H9 (cell line): ENCODE measurements around the gene HBS1L. TPM values are rescaled to one million over a fixed set of nuclear protein-coding genes. Genes with fewer than 3 reads are reported as not detected.

Source experiments
- DNase-seq: peaks from one replicate; pipeline ENCODE4 v3.0.0-alpha.2; 2017
- H2AFZ ChIP-seq: one replicate; pipeline ENCODE4 v1.6.1; 2013; ENCODE audit warnings: mild to moderate bottlenecking, low read length, control low read depth, moderate library complexity
- H2AK5ac ChIP-seq: 2 replicates; pipeline ENCODE4 v1.6.1; 2013; ENCODE audit warnings: low read length, control low read depth, mixed read lengths; ENCODE audit not compliant: insufficient read length
- H2BK120ac ChIP-seq: one replicate; pipeline ENCODE4 v1.6.1; 2013; ENCODE audit warnings: low read depth, mild to moderate bottlenecking, low read length, control low read depth, inconsistent platforms; ENCODE audit not compliant: poor library complexity, severe bottlenecking
- H2BK12ac ChIP-seq: 2 replicates; pipeline ENCODE4 v1.6.1; 2013; ENCODE audit warnings: low read length, control low read depth, mixed read lengths, low read depth; ENCODE audit not compliant: insufficient read length
- H2BK15ac ChIP-seq: 2 replicates; pipeline ENCODE4 v1.6.1; 2013; ENCODE audit warnings: low read depth, low read length, control low read depth
- H2BK20ac ChIP-seq: one replicate; pipeline ENCODE4 v1.6.1; 2013; ENCODE audit warnings: low read depth, mild to moderate bottlenecking, low read length, control low read depth, inconsistent platforms; ENCODE audit not compliant: poor library complexity, severe bottlenecking
- H2BK5ac ChIP-seq: 2 replicates; pipeline ENCODE4 v1.6.1; 2013; ENCODE audit warnings: low read length, control low read depth, mixed read lengths; ENCODE audit not compliant: insufficient read length
- H3K14ac ChIP-seq: 2 replicates; pipeline ENCODE4 v1.6.1; 2013; ENCODE audit warnings: low read length, control low read depth; ENCODE audit not compliant: insufficient read depth
- H3K18ac ChIP-seq: 2 replicates; pipeline ENCODE4 v1.6.1; 2013; ENCODE audit warnings: low read depth, mild to moderate bottlenecking, mixed read lengths, low read length, control low read depth; ENCODE audit not compliant: insufficient read length
- H3K23ac ChIP-seq: 2 replicates; pipeline ENCODE4 v1.6.1; 2013; ENCODE audit warnings: low read length, control low read depth, mixed read lengths, low read depth; ENCODE audit not compliant: insufficient read length
- H3K23me2 ChIP-seq: 2 replicates; pipeline ENCODE4 v1.6.1; 2013; ENCODE audit warnings: low read depth, mild to moderate bottlenecking, mixed read lengths, low read length, control low read depth; ENCODE audit not compliant: insufficient read length, poor library complexity, severe bottlenecking
- H3K27ac ChIP-seq: 2 replicates; pipeline ENCODE4 v1.5.1; 2013; ENCODE audit warnings: low read length, control low read depth, mixed read lengths, low read depth; ENCODE audit not compliant: insufficient read length
- H3K27me3 ChIP-seq: 2 replicates; pipeline ENCODE4 v1.6.1; 2013; ENCODE audit warnings: low read length, control low read depth, inconsistent platforms; ENCODE audit not compliant: insufficient read depth
- H3K4ac ChIP-seq: 2 replicates; pipeline ENCODE4 v1.6.1; 2013; ENCODE audit warnings: low read depth, mild to moderate bottlenecking, control low read depth, inconsistent platforms, low read length, moderate library complexity
- H3K4me1 ChIP-seq: 2 replicates; pipeline ENCODE4 v1.6.1; 2013; ENCODE audit warnings: low read length, control low read depth, inconsistent platforms; ENCODE audit not compliant: insufficient read depth
- H3K4me2 ChIP-seq: 2 replicates; pipeline ENCODE4 v1.6.1; 2013; ENCODE audit warnings: low read length, control low read depth, mixed read lengths; ENCODE audit not compliant: insufficient read length, insufficient read depth
- H3K56ac ChIP-seq: 2 replicates; pipeline ENCODE4 v1.6.1; 2013; ENCODE audit warnings: low read depth, mild to moderate bottlenecking, mixed read lengths, low read length, control low read depth; ENCODE audit not compliant: insufficient read length
- H3K79me1 ChIP-seq: 2 replicates; pipeline ENCODE4 v1.6.1; 2013; ENCODE audit warnings: low read depth, mild to moderate bottlenecking, moderate library complexity, low read length, control low read depth, inconsistent platforms; ENCODE audit not compliant: insufficient read depth, poor library complexity, severe bottlenecking
- H3K79me2 ChIP-seq: 2 replicates; pipeline ENCODE4 v1.6.1; 2013; ENCODE audit warnings: low read length, control low read depth, inconsistent platforms; ENCODE audit not compliant: insufficient read depth
- H3K9ac ChIP-seq: 2 replicates; pipeline ENCODE4 v1.6.1; 2013; ENCODE audit warnings: low read length, control low read depth, mixed read lengths; ENCODE audit not compliant: insufficient read length; ENCODE audit errors: extremely low read depth
- H3K9me3 ChIP-seq: one replicate; pipeline ENCODE4 v1.6.1; 2013; ENCODE audit warnings: low read depth, low read length, inconsistent platforms; ENCODE audit not compliant: control insufficient read depth
- H3T11ph ChIP-seq: one replicate; pipeline ENCODE4 v1.6.1; 2013; ENCODE audit warnings: mild to moderate bottlenecking, low read length, control low read depth, inconsistent platforms
- H4K20me1 ChIP-seq: one replicate; pipeline ENCODE4 v1.6.1; 2013; ENCODE audit not compliant: control insufficient read depth, insufficient read length, insufficient read depth
- H4K5ac ChIP-seq: 2 replicates; pipeline ENCODE4 v1.6.1; 2013; ENCODE audit warnings: low read depth, mild to moderate bottlenecking, mixed read lengths, low read length, control low read depth; ENCODE audit not compliant: insufficient read length
- H4K8ac ChIP-seq: replicated peaks from 2 replicates; pipeline ENCODE4 v1.6.1; 2013; ENCODE audit warnings: low read length, control low read depth, mixed read lengths, low read depth; ENCODE audit not compliant: insufficient read length
- H4K91ac ChIP-seq: 2 replicates; pipeline ENCODE4 v1.6.1; 2013; ENCODE audit warnings: low read depth, mild to moderate bottlenecking, moderate library complexity, mixed read lengths, low read length, control low read depth; ENCODE audit not compliant: insufficient read length
- H3K27ac Mint-ChIP-seq, 3 experiments: 2 replicates in 2 of 3; 3 replicates in 1 of 3; pipeline ENCODE4 v1.8.0; 2020 to 2021; ENCODE audit warnings: mixed read lengths in 3 of 3, mild to moderate bottlenecking in 1 of 3, moderate library complexity in 1 of 3
- H3K27me3 Mint-ChIP-seq: 2 replicates; pipeline ENCODE4 v1.8.0; 2021; ENCODE audit warnings: low read depth, mild to moderate bottlenecking, moderate library complexity, mixed read lengths
- H3K36me3 Mint-ChIP-seq, 3 experiments: 2 replicates in 2 of 3; 3 replicates in 1 of 3; pipeline ENCODE4 v1.8.0; 2020 to 2021; ENCODE audit warnings: low read depth in 3 of 3, mixed read lengths in 3 of 3; ENCODE audit not compliant: insufficient read depth in 1 of 3
- H3K4me1 Mint-ChIP-seq, 2 experiments: 2 replicates each; pipeline ENCODE4 v1.8.0; 2020; ENCODE audit warnings: mixed read lengths in 2 of 2
- H3K4me3 Mint-ChIP-seq, 2 experiments: 2 replicates in 1 of 2; 3 replicates in 1 of 2; pipeline ENCODE4 v1.8.0; 2020 to 2021; ENCODE audit warnings: mild to moderate bottlenecking in 2 of 2, mixed read lengths in 2 of 2, moderate library complexity in 1 of 2
- H3K9me3 Mint-ChIP-seq, 2 experiments: 2 replicates in 1 of 2; 3 replicates in 1 of 2; pipeline ENCODE4 v1.8.0; 2020; ENCODE audit warnings: mild to moderate bottlenecking in 2 of 2, mixed read lengths in 2 of 2, moderate library complexity in 1 of 2
- CTCF ChIP-seq: fragments of 200-600 bp; sonication (generic); conservative IDR thresholded peaks from 3 replicates; pipeline ENCODE4 v1.8.0; 2021; ENCODE audit warnings: antibody characterized with exemption, mild to moderate bottlenecking
- WGBS: extraction: QIAGEN DNeasy Blood & Tissue Kit; methylation state at CpG from one replicate; pipeline ENCODE4 v1.1.7; 2013; ENCODE audit warnings: missing lambda C conversion rate, low lambda C conversion rate, mixed read lengths; ENCODE audit not compliant: insufficient read length; ENCODE audit errors: extremely low coverage; 5-methylcytosine and 5-hydroxymethylcytosine counted together
- total RNA-seq: library from RNA; stranded (reverse); gene quantifications from 2 replicates; pipeline ENCODE4 v1.2.1, GENCODE V29; 2021

The HBS1L gene
- total RNA-seq, 1 experiment from 2014 or later, result 110 TPM

- Mint-ChIP-seq H3K36me3 (no peaks in the 10 kb centered on the region), H3K4me3 (no peak overlapping the region), H3K4me1 (peaks cover 17 to 28% of the 10 kb centered on the region in 2 experiments), H3K27me3 (no peaks in the 10 kb centered on the region), H3K9me3 (no peaks in the 10 kb centered on the region), H3K27ac (no peak overlapping the region)
- Histone ChIP-seq H3K9ac (no peak overlapping the region), H2BK120ac (no peak overlapping the region), H3K14ac (no peak overlapping the region), H2AFZ (no peak overlapping the region), H4K5ac (no peak overlapping the region), H4K91ac (no peak overlapping the region), H2BK5ac (no peak overlapping the region), H2BK15ac (no peak overlapping the region), H4K20me1 (no peaks in the 10 kb centered on the region), H3K18ac (no peak overlapping the region), H3K4me1 (no peaks in the 10 kb centered on the region; the same call in 1 of the 2 replicates), H3T11ph (no peak overlapping the region), H2AK5ac (no peak overlapping the region), H4K8ac (no peak overlapping the region), H2BK12ac (no peak overlapping the region), H3K4me2 (no peak overlapping the region), H3K9me3 (no peaks in the 10 kb centered on the region), H2BK20ac (no peak overlapping the region), H3K23ac (no peak overlapping the region), H3K4ac (no peak overlapping the region), H3K79me1 (no peaks in the 10 kb centered on the region), H3K23me2 (no peaks in the 10 kb centered on the region), H3K27me3 (no peaks in the 10 kb centered on the region), H3K27ac (no peak overlapping the region), H3K56ac (no peak overlapping the region), H3K79me2 (no peaks in the 10 kb centered on the region)
- no peak for DNase-seq
- no peak for TF ChIP-seq CTCF
- no CpG with 5 or more reads among the region's 2 CpGs for WGBS
These were observed 11.8 kb upstream of the HBS1L start for GRCh38 chr6:135066397-135066796.
